ENCODE results near the gene BLOC1S5. TPM values are rescaled to one million over a fixed set of nuclear protein-coding genes. Genes with fewer than 3 reads are reported as not detected.

The BLOC1S5 gene
- total and polyA plus RNA-seq, 2 donors (not counting 3 experiments of a cell fraction or from before 2014, with no cell fraction given), result 3.9 to 19.1 TPM

DNA sequence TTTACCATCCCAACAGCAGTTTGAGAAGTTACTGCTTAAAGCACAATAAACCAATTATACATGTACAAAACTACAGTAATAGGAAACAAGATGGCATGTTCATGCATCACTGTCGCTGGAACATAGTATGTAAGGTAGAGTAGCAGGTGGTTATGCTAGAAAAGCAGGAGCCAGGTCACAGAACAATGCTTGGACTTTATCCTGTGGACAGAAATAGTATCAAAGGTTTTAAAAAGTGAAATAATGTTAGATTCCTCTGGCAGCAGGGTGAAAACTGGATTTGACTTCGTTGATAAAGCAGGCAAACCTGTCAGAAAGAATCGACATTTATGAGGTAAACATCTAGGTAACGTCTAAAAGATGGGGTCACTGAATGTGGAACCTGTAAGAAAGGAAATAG, 2.5 kb downstream of the BLOC1S5 start:
- H3K79me2 ChIP-seq (ENCODE audit: control insufficient read depth, insufficient read depth, low read length), result peaks cover 22% of the 10 kb centered on the region
- peaks cover 31% of the 10 kb centered on the region for H3K4me1 ChIP-seq (ENCODE audit: control insufficient read depth, extremely low read depth, insufficient read depth, low read length)
- no peaks in the 10 kb centered on the region for H4K20me1 ChIP-seq (replicated peaks; ENCODE audit: control insufficient read depth, extremely low read depth, insufficient read depth, low read length)
- ChIA-PET CTCF (no interaction called here), POLR2A (interaction anchor here (0.7 kb wide), 1 partner anchor 62 kb away, joined by 3 read pairs; no protein-coding TSS in a partner anchor)
- H2AFZ ChIP-seq (ENCODE audit: low read depth, low read length), result no peak overlapping the region
- TF ChIP-seq, protein P1, sequence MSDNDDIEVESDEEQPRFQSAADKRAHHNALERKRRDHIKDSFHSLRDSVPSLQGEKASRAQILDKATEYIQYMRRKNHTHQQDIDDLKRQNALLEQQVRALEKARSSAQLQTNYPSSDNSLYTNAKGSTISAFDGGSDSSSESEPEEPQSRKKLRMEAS (IDR thresholded peaks at IDR 0.05; ENCODE audit: insufficient read depth, insufficient read length), result no peak
- TF ChIP-seq EZH2 (IDR thresholded peaks at IDR 0.05; ENCODE audit: borderline replicate concordance, low read depth, low read length, severe bottlenecking) (no peak), POLR2A (IDR thresholded peaks at IDR 0.05; ENCODE audit: low read depth, low read length) (no peak), GATA2 (IDR thresholded peaks at IDR 0.05; ENCODE audit: insufficient read depth, insufficient read length, low read depth, low read length) (no peak), JUN (IDR thresholded peaks at IDR 0.05; ENCODE audit: borderline replicate concordance, insufficient read depth, insufficient read length, low read depth) (no peak), MYC (IDR thresholded peaks at IDR 0.05; ENCODE audit: low read depth, low read length) (no peak), POLR2AphosphoS5 (IDR thresholded peaks at IDR 0.05; ENCODE audit: insufficient read depth, low read depth, low read length) (no peak), FOS (IDR thresholded peaks at IDR 0.05; ENCODE audit: borderline replicate concordance, insufficient read depth, low read length) (no peak)
- TF ChIP-seq, protein P2, sequence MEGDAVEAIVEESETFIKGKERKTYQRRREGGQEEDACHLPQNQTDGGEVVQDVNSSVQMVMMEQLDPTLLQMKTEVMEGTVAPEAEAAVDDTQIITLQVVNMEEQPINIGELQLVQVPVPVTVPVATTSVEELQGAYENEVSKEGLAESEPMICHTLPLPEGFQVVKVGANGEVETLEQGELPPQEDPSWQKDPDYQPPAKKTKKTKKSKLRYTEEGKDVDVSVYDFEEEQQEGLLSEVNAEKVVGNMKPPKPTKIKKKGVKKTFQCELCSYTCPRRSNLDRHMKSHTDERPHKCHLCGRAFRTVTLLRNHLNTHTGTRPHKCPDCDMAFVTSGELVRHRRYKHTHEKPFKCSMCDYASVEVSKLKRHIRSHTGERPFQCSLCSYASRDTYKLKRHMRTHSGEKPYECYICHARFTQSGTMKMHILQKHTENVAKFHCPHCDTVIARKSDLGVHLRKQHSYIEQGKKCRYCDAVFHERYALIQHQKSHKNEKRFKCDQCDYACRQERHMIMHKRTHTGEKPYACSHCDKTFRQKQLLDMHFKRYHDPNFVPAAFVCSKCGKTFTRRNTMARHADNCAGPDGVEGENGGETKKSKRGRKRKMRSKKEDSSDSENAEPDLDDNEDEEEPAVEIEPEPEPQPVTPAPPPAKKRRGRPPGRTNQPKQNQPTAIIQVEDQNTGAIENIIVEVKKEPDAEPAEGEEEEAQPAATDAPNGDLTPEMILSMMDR (IDR thresholded peaks at IDR 0.05; ENCODE audit: extremely low read depth in 1 of 2, insufficient read depth in 1 of 2, low read depth in 1 of 2, low read length in 2 of 2), result no peak
- FAIRE-seq (no peak), DNase-seq (ENCODE audit: low read depth, low spot score) (no peak)
- no peaks in the 10 kb centered on the region for H3K9me3 ChIP-seq (replicated peaks; ENCODE audit: control insufficient read depth, insufficient read depth, low read length)
- H3K36me3 ChIP-seq (ENCODE audit: control insufficient read depth in 2 of 2, extremely low read depth in 1 of 2, insufficient read depth in 2 of 2, low read length in 2 of 2), result peaks cover 0 to 4% of the 10 kb centered on the region in 2 experiments
- H3K9me1 ChIP-seq (replicated peaks; ENCODE audit: control insufficient read depth, extremely low read depth, insufficient read depth, low read length), result no peaks in the 10 kb centered on the region
- no peaks in the 10 kb centered on the region for H3K27me3 ChIP-seq (ENCODE audit: control insufficient read depth in 2 of 2, insufficient read depth in 2 of 2, low read length in 2 of 2)
- H3K9ac ChIP-seq (replicated peaks; ENCODE audit: extremely low read depth, insufficient read depth, low read length), result no peak overlapping the region
- no peak overlapping the region for H3K27ac ChIP-seq (ENCODE audit: insufficient read depth, low read depth, low read length)
- BruUV-seq (replicated peaks), result no TSS peak
- no peak overlapping the region for H3K4me2 ChIP-seq (ENCODE audit: insufficient read depth, low read length)
- H3K4me3 ChIP-seq (replicated peaks in 1 of 3; ENCODE audit: insufficient read depth in 1 of 3, low read depth in 1 of 3, low read length in 3 of 3), result no peak overlapping the region
- intact Hi-C loops (cut with micrococcal nuclease), result loop anchor here (5.0 to 10.0 kb wide), 2 partner anchors 667 to 749 kb away; partner anchors contain the start of gene SSR1
- dilution Hi-C loops (cut with MboI; ENCODE audit: extremely low pct_ligation_motif_present, low sequenced_read_pairs), result no loop called here

All from endothelial cell of umbilical vein (primary cell).